SJCRH30 (cell line): ENCODE data around the gene PRPF38B. TPM values are rescaled to one million over a fixed set of nuclear protein-coding genes. Genes with fewer than 3 reads are reported as not detected.
A peak's percentile ranks its signal among the peaks of the same experiment; 100 is the strongest.

Experiments used
- DNase-seq, 2 experiments: peaks; one replicate each; pipeline ENCODE4 v3.0.0-alpha.2; 2015 to 2020
- H3K27ac ChIP-seq: fragments of 250-450 bp; sonication (Bioruptor Pico); 2 replicates; pipeline ENCODE4 v1.5.1; 2020; ENCODE audit warnings: mild to moderate bottlenecking, moderate library complexity
- H3K27me3 ChIP-seq: fragments of 250-450 bp; sonication (Bioruptor Pico); 2 replicates; pipeline ENCODE4 v1.5.1; 2020; ENCODE audit warnings: mild to moderate bottlenecking, moderate library complexity
- H3K36me3 ChIP-seq: fragments of 250-450 bp; sonication (Bioruptor Pico); 2 replicates; pipeline ENCODE4 v1.5.1; 2020; ENCODE audit warnings: mild to moderate bottlenecking, moderate library complexity
- H3K4me1 ChIP-seq: fragments of 250-450 bp; sonication (Bioruptor Pico); 2 replicates; pipeline ENCODE4 v1.5.1; 2020; ENCODE audit warnings: mild to moderate bottlenecking, moderate library complexity
- H3K4me3 ChIP-seq: fragments of 250-450 bp; sonication (Bioruptor Pico); 2 replicates; pipeline ENCODE4 v1.5.1; 2020; ENCODE audit warnings: mild to moderate bottlenecking, moderate library complexity
- H3K9me3 ChIP-seq: fragments of 250-450 bp; sonication (Bioruptor Pico); replicated peaks from 2 replicates; pipeline ENCODE4 v1.5.1; 2020; ENCODE audit warnings: mild to moderate bottlenecking, moderate library complexity
- total RNA-seq: library from RNA; depleted of rRNA; stranded (reverse); fragments of >200 nt; shearing (Covaris generic); gene quantifications from 2 replicates; pipeline ENCODE4 v1.2.3, GENCODE V29; 2014

Gene PRPF38B
- total RNA-seq, 1 experiment from 2014 or later = 43.5 TPM

GRCh38 chr1:108719656-108720435 lies 27.7 kb downstream of the PRPF38B start:
- Histone ChIP-seq H3K27ac (no peak overlapping the region), H3K27me3 (no peaks in the 10 kb centered on the region), H3K36me3 (no peaks in the 10 kb centered on the region), H3K9me3 (no peaks in the 10 kb centered on the region), H3K4me3 (no peak overlapping the region), H3K4me1 (0 out of 2 replicates have a peak, but pooled peaks cover 2% of the 10 kb centered on the region)
- peak; percentile 18 to 22 for DNase-seq

- Histone ChIP-seq H3K27me3 (no peaks in the 10 kb centered on the region), H3K4me3 (no peak overlapping the region), H3K27ac (no peak overlapping the region), H3K4me1 (0 out of 2 replicates have a peak, but pooled peaks cover 2% of the 10 kb centered on the region), H3K36me3 (no peaks in the 10 kb centered on the region), H3K9me3 (no peaks in the 10 kb centered on the region)
- DNase-seq = no peak
Observed at GRCh38 chr1:108722292-108722691, 30.2 kb downstream of the PRPF38B start.

DNA sequence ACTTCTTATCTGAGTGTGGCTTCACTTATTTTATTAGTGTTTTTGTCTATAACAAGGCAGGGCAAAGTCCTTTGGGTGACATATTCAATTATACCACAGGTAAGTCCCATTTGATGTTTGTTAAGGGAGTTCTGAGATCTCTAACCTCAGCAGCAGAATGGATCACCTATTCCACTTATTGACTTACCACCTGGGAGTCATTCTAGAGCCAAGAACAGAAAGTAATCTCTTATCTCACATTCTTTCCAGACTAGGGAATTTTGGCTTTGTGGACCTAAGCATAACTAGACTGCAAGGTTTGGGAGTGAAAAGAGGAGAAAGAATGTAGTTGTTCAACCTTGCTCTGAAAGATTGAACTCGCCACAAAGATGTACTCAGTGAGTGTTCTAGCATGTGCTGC lies 33.8 kb downstream of the PRPF38B start:
- H3K27me3 ChIP-seq = no peaks in the 10 kb centered on the region
- H3K9me3 ChIP-seq = no peaks in the 10 kb centered on the region
- no peaks in the 10 kb centered on the region for H3K4me1 ChIP-seq
- no peak overlapping the region for H3K27ac ChIP-seq
- no peaks in the 10 kb centered on the region for H3K36me3 ChIP-seq
- H3K4me3 ChIP-seq = no peak overlapping the region
- DNase-seq = no peak

GRCh38 chr1:108728327-108728923 lies 36.3 kb downstream of the PRPF38B start:
- Histone ChIP-seq H3K27me3 (no peaks in the 10 kb centered on the region), H3K4me1 (peaks cover 4% of the 10 kb centered on the region; the same call in 1 of the 2 replicates), H3K4me3 (no peak overlapping the region), H3K36me3 (no peaks in the 10 kb centered on the region), H3K27ac (no peak overlapping the region), H3K9me3 (no peaks in the 10 kb centered on the region)
- DNase-seq = no peak

DNA sequence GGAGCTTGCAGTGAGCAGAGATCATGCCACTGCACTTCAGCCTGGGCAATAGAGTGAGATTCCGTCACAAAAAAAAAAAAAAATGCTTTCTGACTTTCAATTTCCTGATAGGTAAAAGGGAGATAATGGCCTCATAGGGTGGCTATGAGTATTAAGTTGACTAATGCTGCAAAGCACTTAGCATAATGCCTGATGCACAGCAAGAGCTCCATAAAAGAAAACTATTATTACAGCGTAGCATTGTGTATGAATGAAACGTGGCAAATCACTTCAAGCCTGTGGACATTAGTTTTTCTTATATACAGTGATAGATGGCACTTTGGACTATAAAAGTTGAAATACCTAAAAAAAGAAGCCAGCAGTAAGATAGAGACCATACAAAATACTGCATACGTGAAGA lies 37.4 kb downstream of the PRPF38B start:
- peaks cover 4% of the 10 kb centered on the region; the same call in 1 of the 2 replicates for H3K4me1 ChIP-seq
- no peaks in the 10 kb centered on the region for H3K9me3 ChIP-seq
- H3K27me3 ChIP-seq = no peaks in the 10 kb centered on the region
- DNase-seq = no peak
- H3K36me3 ChIP-seq = no peaks in the 10 kb centered on the region
- H3K27ac ChIP-seq = no peak overlapping the region
- no peak overlapping the region for H3K4me3 ChIP-seq

DNA sequence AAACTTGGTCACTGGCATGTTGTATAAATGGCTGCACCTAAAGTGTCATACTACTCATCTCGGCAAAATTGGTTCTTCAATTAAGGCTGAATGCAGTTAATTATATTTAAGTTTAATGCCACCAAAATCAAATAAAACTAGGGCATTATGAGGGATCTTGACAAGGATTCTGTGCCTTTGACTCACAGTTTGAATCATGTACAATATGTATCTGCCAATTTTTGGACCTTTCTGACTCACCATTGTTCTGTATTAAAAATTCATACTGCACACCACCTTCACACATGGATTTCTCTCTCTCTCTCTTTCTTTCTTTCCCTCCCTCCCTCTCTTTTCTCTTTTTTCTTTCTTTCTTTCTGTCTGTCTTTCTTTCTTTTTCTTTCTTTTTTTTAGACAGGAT lies 40.3 kb downstream of the PRPF38B start:
- H3K9me3 ChIP-seq = no peaks in the 10 kb centered on the region
- H3K4me1 ChIP-seq = peaks cover 4% of the 10 kb centered on the region; the same call in 1 of the 2 replicates
- no peaks in the 10 kb centered on the region for H3K36me3 ChIP-seq
- no peak overlapping the region for H3K27ac ChIP-seq
- no peak overlapping the region for H3K4me3 ChIP-seq
- 0 out of 2 replicates have a peak, but pooled peaks cover 2% of the 10 kb centered on the region for H3K27me3 ChIP-seq
- DNase-seq = no peak

GRCh38 chr1:108734171-108734865 lies 42.2 kb downstream of the PRPF38B start:
- H3K9me3 ChIP-seq = no peaks in the 10 kb centered on the region
- no peak overlapping the region for H3K27ac ChIP-seq
- no peak overlapping the region for H3K4me3 ChIP-seq
- peaks cover 4% of the 10 kb centered on the region; the same call in 1 of the 2 replicates for H3K4me1 ChIP-seq
- DNase-seq = no peak
- 0 out of 2 replicates have a peak, but pooled peaks cover 5% of the 10 kb centered on the region for H3K27me3 ChIP-seq
- H3K36me3 ChIP-seq = no peaks in the 10 kb centered on the region

- Histone ChIP-seq H3K4me1 (no peaks in the 10 kb centered on the region), H3K27ac (no peak overlapping the region), H3K9me3 (no peaks in the 10 kb centered on the region), H3K36me3 (no peaks in the 10 kb centered on the region), H3K4me3 (no peak overlapping the region), H3K27me3 (peaks cover 5% of the 10 kb centered on the region; the same call in 1 of the 2 replicates)
- no peak for DNase-seq
Observed at GRCh38 chr1:108742253-108742652, 50.1 kb downstream of the PRPF38B start.

DNA sequence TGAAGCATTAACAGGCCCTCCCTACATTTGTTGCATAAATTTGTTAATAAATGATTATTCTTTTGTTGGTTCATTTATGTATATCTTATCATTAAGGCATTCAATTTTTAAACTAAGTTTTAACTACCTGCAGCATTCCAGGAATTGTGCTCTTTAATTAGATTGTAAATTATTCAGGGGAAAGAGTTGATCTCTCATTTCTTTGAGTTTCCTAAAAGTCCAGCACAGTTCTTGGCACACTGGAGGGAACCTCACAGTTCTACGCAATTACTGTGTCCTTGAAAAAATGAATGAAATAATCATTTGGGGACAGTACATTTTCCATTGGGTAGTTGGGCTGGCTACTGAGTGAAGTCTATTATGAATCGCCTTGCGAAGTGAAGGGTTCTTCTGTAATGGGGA lies 53.9 kb downstream of the PRPF38B start:
- DNase-seq = no peak
- Histone ChIP-seq H3K27ac (no peak overlapping the region), H3K4me3 (peak overlapping the region; percentile 89), H3K27me3 (no peaks in the 10 kb centered on the region; the same call in 1 of the 2 replicates), H3K4me1 (peaks cover 7% of the 10 kb centered on the region), H3K9me3 (no peaks in the 10 kb centered on the region), H3K36me3 (no peaks in the 10 kb centered on the region)

DNA sequence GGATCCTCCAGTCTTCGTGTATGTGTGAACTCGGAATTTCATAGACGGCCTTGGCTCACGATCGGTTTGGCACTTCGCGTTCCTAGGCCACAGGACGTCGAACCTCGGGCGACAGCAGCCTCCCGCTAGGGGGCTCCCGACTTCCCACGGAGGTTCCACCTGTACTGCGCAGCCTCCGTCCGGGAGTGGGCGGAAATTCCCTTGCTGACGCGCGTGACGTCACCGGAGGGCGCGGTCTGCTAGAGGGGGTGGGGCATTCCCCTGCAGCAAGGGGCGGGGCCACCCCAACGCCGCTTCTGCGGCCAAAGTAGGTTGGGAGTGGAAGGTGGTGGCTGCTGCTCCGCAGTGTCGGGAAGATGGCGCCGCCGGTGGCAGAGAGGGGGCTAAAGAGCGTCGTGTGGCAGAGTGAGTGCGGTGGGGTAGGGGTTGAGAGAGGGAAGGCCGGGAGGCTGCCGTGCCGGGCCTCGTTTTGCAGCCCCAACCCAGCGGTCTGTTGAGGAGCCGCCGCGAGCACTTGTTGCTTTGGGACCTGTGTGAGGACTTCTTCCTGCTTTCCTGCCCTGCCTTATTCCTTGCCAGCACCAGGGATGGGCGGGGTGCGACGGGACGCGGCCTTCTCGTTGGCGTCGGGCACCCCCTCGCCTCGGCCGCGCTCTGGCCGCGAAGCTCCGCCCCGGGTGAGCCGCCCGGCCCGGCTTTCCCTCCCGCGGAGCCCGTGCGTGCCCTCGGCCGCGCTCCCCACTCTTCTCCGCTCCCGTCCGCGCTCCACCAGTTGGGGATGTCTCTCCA lies 54.5 kb downstream of the PRPF38B start, which contains the start of gene STXBP3:
TSS of gene STXBP3 (plus strand) at position 293 of the 789 bp plus-strand sequence. CDS start at position 357, 64 bp downstream.
- Histone ChIP-seq H3K36me3 (no peaks in the 10 kb centered on the region), H3K27me3 (no peaks in the 10 kb centered on the region; the same call in 1 of the 2 replicates), H3K4me3 (peak within 1 kb of the TSS; percentile 89), H3K27ac (peak within 1 kb of the TSS; percentile 72), H3K9me3 (no peaks in the 10 kb centered on the region), H3K4me1 (peaks cover 7% of the 10 kb centered on the region)
- DNase-seq = peak; percentile 98 to 99

DNA sequence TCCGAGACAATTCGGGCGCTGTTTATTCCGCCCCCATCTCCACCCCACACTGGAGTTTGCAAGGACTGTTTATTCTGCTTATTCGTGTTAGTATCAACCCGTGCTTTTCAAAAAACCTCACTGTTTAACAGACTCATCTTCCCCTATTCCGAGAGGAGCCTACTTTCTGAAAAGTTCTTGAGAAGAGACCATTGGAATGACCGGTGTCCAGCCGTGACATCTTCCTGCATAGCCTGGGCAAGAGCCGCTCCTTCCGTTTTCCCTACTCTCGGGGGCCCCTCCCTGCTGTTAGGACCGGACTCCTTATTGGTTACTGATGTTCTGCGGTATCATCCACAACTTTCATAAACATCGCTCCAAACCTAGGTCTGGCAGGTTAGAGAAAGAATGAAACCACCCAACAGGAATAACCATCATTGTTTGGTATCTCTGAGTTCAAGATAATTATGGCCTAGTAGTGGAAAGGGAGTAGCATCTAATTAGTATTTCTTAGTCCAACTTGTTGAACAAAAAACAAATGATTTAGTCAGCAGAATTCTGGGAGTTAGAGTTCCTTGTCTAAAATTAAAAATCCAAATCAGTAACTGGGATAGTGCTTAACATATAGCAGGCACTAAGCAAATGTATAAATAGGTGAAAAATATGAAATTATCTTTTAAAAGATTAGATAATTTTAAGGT lies 55.2 kb downstream of the PRPF38B start:
- H3K9me3 ChIP-seq = no peaks in the 10 kb centered on the region
- H3K27ac ChIP-seq = peak overlapping the region; percentile 72
- DNase-seq = peak; percentile 85 to 89
- H3K36me3 ChIP-seq = no peaks in the 10 kb centered on the region
- no peaks in the 10 kb centered on the region; the same call in 1 of the 2 replicates for H3K27me3 ChIP-seq
- H3K4me3 ChIP-seq = peak overlapping the region; percentile 89
- H3K4me1 ChIP-seq = peaks cover 7% of the 10 kb centered on the region

- H3K27me3 ChIP-seq = no peaks in the 10 kb centered on the region; the same call in 1 of the 2 replicates
- no peaks in the 10 kb centered on the region for H3K9me3 ChIP-seq
- H3K27ac ChIP-seq = no peak overlapping the region
- H3K4me3 ChIP-seq = peak overlapping the region; percentile 89
- H3K36me3 ChIP-seq = no peaks in the 10 kb centered on the region
- DNase-seq = no peak
- H3K4me1 ChIP-seq = peaks cover 7% of the 10 kb centered on the region
Observed at GRCh38 chr1:108747898-108748297, 55.8 kb downstream of the PRPF38B start.

DNA sequence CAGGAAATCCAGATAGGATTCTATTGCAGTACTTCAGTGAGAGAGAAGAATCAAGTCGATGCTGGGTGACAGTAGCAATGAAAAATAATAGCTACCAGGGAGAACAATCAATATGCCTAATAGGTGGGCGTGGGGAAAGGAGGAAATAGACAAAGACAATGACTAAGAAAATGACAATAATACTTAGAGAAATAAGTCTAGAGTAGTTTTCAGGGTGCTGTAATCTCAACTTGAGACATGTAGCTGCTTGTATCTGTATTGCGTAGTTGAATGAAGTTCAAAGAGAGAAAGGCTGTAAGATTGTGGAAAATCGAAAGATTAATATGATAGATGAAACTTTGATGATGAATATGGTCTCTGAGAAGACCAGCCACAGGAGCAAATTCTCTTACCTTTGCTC lies 57.0 kb downstream of the PRPF38B start:
- Histone ChIP-seq H3K27me3 (no peaks in the 10 kb centered on the region), H3K4me1 (peaks cover 7% of the 10 kb centered on the region), H3K9me3 (no peaks in the 10 kb centered on the region), H3K4me3 (no peak overlapping the region), H3K27ac (no peak overlapping the region), H3K36me3 (peaks cover 6% of the 10 kb centered on the region; the same call in 1 of the 2 replicates)
- no peak for DNase-seq
